K562 (cell line): ENCODE results near the gene SLC16A9. TPM values are rescaled to one million over a fixed set of nuclear protein-coding genes. Genes with fewer than 3 reads are reported as not detected.
A peak's percentile ranks its signal among the peaks of the same experiment; 100 is the strongest.
"Not testable (repeated sequence)": the region's sequence is repeated elsewhere in the genome, so short reads cannot be mapped to it uniquely, and the experiment has no call there.

ENCODE experiments used
- ATAC-seq: fragments of 200-7000 bp; cut with Tn5 transposase; 3 replicates; pipeline ENCODE4 v1.9.1; 2020; ENCODE audit warnings: moderate library complexity
- BruUV-seq: library from RNA; stranded (reverse); fragments of 400-500 nt; replicated peaks from 2 replicates; lab custom pipeline; 2021; lab: Mats Ljungman, UMichigan
- CTCF ChIA-PET: fragments of 300-600 bp; formaldehyde crosslinking; extraction: SDS; loops from one replicate; lab custom pipeline; 2021; ENCODE audit warnings: low intra/inter-chr PET ratio; lab: Yijun Ruan, JAX
- POLR2A ChIA-PET: fragments of 300-600, 350-650 bp; sonication (Branson Sonifier 250); formaldehyde crosslinking; extraction: SDS; loops from one replicate; lab custom pipeline; 2021; ENCODE audit warnings: antibody characterized with exemption, inconsistent platforms; lab: Yijun Ruan, JAX
- DNase-seq, 4 experiments: peaks; one replicate each; pipeline versions ENCODE4 v3.0.0 to v3.0.0-alpha.2; 2011 to 2018; ENCODE audit warnings: low spot score in 3 of 4, mixed read lengths in 3 of 4; ENCODE audit errors: extremely low read depth in 1 of 4
- FAIRE-seq: peaks from 2 replicates; lab custom pipeline; 2011; peaks lifted over from hg19 to GRCh38; lab: Jason Lieb, UNC
- H2AFZ ChIP-seq: 2 replicates; pipeline ENCODE4 v1.6.0; 2011; ENCODE audit warnings: low read depth, low read length, control low read depth, inconsistent platforms
- H3K27ac ChIP-seq: fragments of 200-600 bp; 3 replicates; pipeline ENCODE4 v1.8.0; 2011; ENCODE audit warnings: low read depth, mild to moderate bottlenecking, control low read depth, inconsistent platforms, low read length, moderate library complexity, mixed read lengths; ENCODE audit errors: extremely low read depth
- H3K27me3 ChIP-seq, 2 experiments: fragments of 300-600 bp in 1 of 2; 2 replicates in 1 of 2; 3 replicates in 1 of 2; pipeline versions ENCODE4 v1.6.0 to v1.8.0; 2011; ENCODE audit warnings: inconsistent platforms in 2 of 2, low read length in 2 of 2, mild to moderate bottlenecking in 1 of 2, mixed read lengths in 1 of 2, moderate library complexity in 1 of 2; ENCODE audit not compliant: control insufficient read depth in 2 of 2, insufficient read depth in 2 of 2
- H3K36me3 ChIP-seq: fragments of 300-600 bp; 3 replicates; pipeline ENCODE4 v1.8.0; 2011; ENCODE audit warnings: mild to moderate bottlenecking, low read length, inconsistent platforms; ENCODE audit not compliant: control insufficient read depth, insufficient read depth
- H3K4me1 ChIP-seq, 2 experiments: fragments of 200-600 bp in 1 of 2; replicated peaks in 1 of 2; 2 replicates in 1 of 2; 3 replicates in 1 of 2; pipeline versions ENCODE4 v1.5.1 to v1.8.0; 2011; ENCODE audit warnings: inconsistent platforms in 2 of 2, low read length in 2 of 2, mild to moderate bottlenecking in 1 of 2, mixed read lengths in 1 of 2, moderate library complexity in 1 of 2; ENCODE audit not compliant: control insufficient read depth in 2 of 2, insufficient read depth in 2 of 2
- H3K4me2 ChIP-seq: 2 replicates; pipeline ENCODE4 v1.6.1; 2011; ENCODE audit warnings: low read length, control low read depth, inconsistent platforms, mixed read lengths; ENCODE audit not compliant: insufficient read depth
- H3K4me3 ChIP-seq: fragments of 200-600 bp; sonication (generic), shearing (Covaris generic); 2 replicates; pipeline ENCODE4 v1.5.1; 2016; ENCODE audit warnings: control low read depth, inconsistent platforms
- H3K79me2 ChIP-seq: fragments of 200-600 bp; 3 replicates; pipeline ENCODE4 v1.8.0; 2011; ENCODE audit warnings: low read length, inconsistent platforms; ENCODE audit not compliant: control insufficient read depth, insufficient read depth
- H3K9ac ChIP-seq, 2 experiments: 2 replicates each; pipeline versions ENCODE4 v1.6.0 to v1.6.1; 2011; ENCODE audit warnings: low read depth in 2 of 2, low read length in 2 of 2, control low read depth in 1 of 2, inconsistent platforms in 1 of 2, mild to moderate bottlenecking in 1 of 2, mixed read lengths in 1 of 2; ENCODE audit not compliant: insufficient read depth in 1 of 2
- H3K9me1 ChIP-seq: one replicate; pipeline ENCODE4 v1.6.0; 2011; ENCODE audit warnings: inconsistent platforms, mild to moderate bottlenecking, low read length, moderate library complexity; ENCODE audit not compliant: control insufficient read depth, insufficient read depth
- H3K9me3 ChIP-seq: replicated peaks from 2 replicates; pipeline ENCODE4 v1.5.1; 2011; ENCODE audit warnings: low read depth, low read length, inconsistent platforms; ENCODE audit not compliant: control insufficient read depth, insufficient read depth
- H4K20me1 ChIP-seq: replicated peaks from 2 replicates; pipeline ENCODE4 v1.6.1; 2011; ENCODE audit warnings: low read length, inconsistent platforms, mixed read lengths; ENCODE audit not compliant: control insufficient read depth, insufficient read depth
- ATF7 ChIP-seq: fragments of 450-650 bp; IDR thresholded peaks from 2 replicates; pipeline ENCODE4 v1.7.1; 2014; ENCODE audit warnings: mild to moderate bottlenecking, moderate library complexity
- ZFX ChIP-seq: sonication (generic); formaldehyde crosslinking; IDR thresholded peaks from 2 replicates; pipeline ENCODE4 v1.8.0; 2022; ENCODE audit warnings: mild to moderate bottlenecking, missing genetic modification reagents, moderate library complexity
- ZNF583 ChIP-seq: fragments of 250-450 bp; sonication (Bioruptor Pico); IDR thresholded peaks from 2 replicates; pipeline ENCODE4 v1.4.0; 2020
- WGBS: fragments of 100-300 bp; shearing (Covaris generic); methylation state at CpG from one replicate; pipeline ENCODE4 v1.1.6; 2016; ENCODE audit warnings: low coverage, mixed read lengths; ENCODE audit not compliant: insufficient coverage; ENCODE audit errors: missing lambda C conversion rate; 5-methylcytosine and 5-hydroxymethylcytosine counted together
- in situ Hi-C: fragments of 300-500 bp; cut with MboI; formaldehyde crosslinking; loops from 4 replicates; pipeline ENCODE4 v1.15.0; 2018; ENCODE audit warnings: inconsistent platforms, mixed read lengths
- intact Hi-C: fragments of 100-400 bp; cut with micrococcal nuclease; formaldehyde crosslinking; loops from 2 replicates; pipeline ENCODE4 v1.14.2; 2022
- polyA plus RNA-seq, 8 experiments: library from polyadenylated mRNA; depleted of rRNA in 4 of 8; stranded (reverse) in 5 of 8; unstranded in 3 of 8; fragments of >200 nt; fragmentation: Nextera tagmentation in 2 of 8; fragmentation: Illumina TruSeq in 1 of 8; extraction: Ambion mirVana in 2 of 8; extraction: Trizol in 1 of 8; gene quantifications; 2 replicates each; pipeline versions ENCODE4 v1.2.1 to v1.2.3, GENCODE V29; 2011 to 2014; ENCODE audit warnings: inconsistent platforms in 1 of 8, missing spikeins in 1 of 8
- total RNA-seq, 7 experiments: library from RNA; depleted of rRNA in 6 of 7; stranded (reverse); fragments of >200 nt in 6 of 7; fragmentation: Illumina TruSeq in 2 of 7; extraction: Trizol in 2 of 7; gene quantifications; 2 replicates each; pipeline versions ENCODE4 v1.2.1 to v1.2.3, GENCODE V29; 2011 to 2021; ENCODE audit warnings: low replicate concordance in 1 of 7
- TF ChIP-seq, protein P1 (sequence below): sonication (generic); IDR thresholded peaks from 2 replicates; pipeline ENCODE4 v1.6.1; 2016

SLC16A9 gene
- total and polyA plus RNA-seq, 9 of the 15 experiments (the other 6 are each of a cell fraction or from before 2014, with no cell fraction given), result 0.90 to 6.4 (median 2.1) TPM

DNA sequence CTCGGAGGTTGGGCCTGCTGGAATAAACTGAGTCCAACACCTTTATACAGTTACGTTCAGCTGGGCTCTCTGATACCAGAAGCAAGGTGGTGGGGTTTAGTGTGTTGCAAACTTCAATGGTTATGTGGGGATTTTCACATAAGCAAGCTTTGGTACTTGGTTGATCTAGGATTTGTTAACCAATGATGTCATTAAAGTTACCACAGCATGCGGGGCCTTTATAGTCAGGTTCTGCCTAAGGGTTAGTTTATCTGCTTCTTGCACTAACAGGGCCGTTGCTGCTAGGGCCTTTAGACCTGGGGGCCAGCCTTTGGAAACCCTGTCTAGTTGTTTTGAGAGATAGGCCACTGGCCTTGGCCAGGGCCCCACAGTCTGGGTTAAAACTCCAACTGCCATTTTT is 19.5 kb upstream of the SLC16A9 start:
- H3K4me3 ChIP-seq, H4K20me1 ChIP-seq, H3K4me2 ChIP-seq, BruUV-seq, H3K9me3 ChIP-seq, H3K4me1 ChIP-seq, H3K79me2 ChIP-seq, H3K36me3 ChIP-seq, H3K27ac ChIP-seq, H3K9me1 ChIP-seq, H3K27me3 ChIP-seq, POLR2A ChIA-PET, ATAC-seq, CTCF ChIA-PET, in situ Hi-C loops, H3K9ac ChIP-seq, FAIRE-seq, intact Hi-C loops: not testable (repeated sequence)
- peak overlapping the region; percentile 76 for H2AFZ ChIP-seq
- DNase-seq, result peak in 1 of 4 experiments; percentile 53
- TF ChIP-seq ZFX (CRISPR knock-in tag), result 0 out of 2 replicates have a peak, but pooled peaks have one; percentile 26
- TF ChIP-seq ATF7, result peak; percentile 55; the same call in 1 of the 2 replicates
- TF ChIP-seq, protein P1, sequence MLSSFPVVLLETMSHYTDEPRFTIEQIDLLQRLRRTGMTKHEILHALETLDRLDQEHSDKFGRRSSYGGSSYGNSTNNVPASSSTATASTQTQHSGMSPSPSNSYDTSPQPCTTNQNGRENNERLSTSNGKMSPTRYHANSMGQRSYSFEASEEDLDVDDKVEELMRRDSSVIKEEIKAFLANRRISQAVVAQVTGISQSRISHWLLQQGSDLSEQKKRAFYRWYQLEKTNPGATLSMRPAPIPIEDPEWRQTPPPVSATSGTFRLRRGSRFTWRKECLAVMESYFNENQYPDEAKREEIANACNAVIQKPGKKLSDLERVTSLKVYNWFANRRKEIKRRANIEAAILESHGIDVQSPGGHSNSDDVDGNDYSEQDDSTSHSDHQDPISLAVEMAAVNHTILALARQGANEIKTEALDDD, result peak; percentile 84
- TF ChIP-seq ZNF583 (CRISPR knock-in tag), result 0 out of 2 replicates have a peak, but pooled peaks have one; percentile 25
- 18% methylated on average over 4 of the region's 4 CpGs for WGBS
